Ishikawa (cell line): ENCODE measurements around the gene LYRM7.

Experiments
- CEBPB ChIP-seq: IDR thresholded peaks from 2 replicates; pipeline ENCODE4 v1.6.1; 2012
- CREB1 ChIP-seq: IDR thresholded peaks from 2 replicates; pipeline ENCODE4 v1.6.1; 2012; ENCODE audit warnings: low read depth
- EGR1 ChIP-seq: IDR thresholded peaks from 2 replicates; pipeline ENCODE4 v1.6.1; 2012
- EP300 ChIP-seq: IDR thresholded peaks from 2 replicates; pipeline ENCODE4 v1.6.1; 2012; ENCODE audit warnings: borderline replicate concordance
- FOXM1 ChIP-seq: IDR thresholded peaks from 2 replicates; pipeline ENCODE4 v1.6.1; 2012; ENCODE audit warnings: low read depth, borderline replicate concordance
- MAX ChIP-seq: IDR thresholded peaks from 2 replicates; pipeline ENCODE4 v1.6.1; 2012
- NFIC ChIP-seq: IDR thresholded peaks from 2 replicates; pipeline ENCODE4 v1.6.1; 2012
- RAD21 ChIP-seq: IDR thresholded peaks from 2 replicates; pipeline ENCODE4 v1.6.1; 2012; ENCODE audit warnings: low read depth
- REST ChIP-seq: IDR thresholded peaks from 2 replicates; pipeline ENCODE4 v1.6.1; 2012; ENCODE audit warnings: low read depth, mild to moderate bottlenecking
- TAF1 ChIP-seq: IDR thresholded peaks from 2 replicates; pipeline ENCODE4 v1.6.1; 2012; ENCODE audit warnings: low read depth, mild to moderate bottlenecking
- TCF12 ChIP-seq: IDR thresholded peaks from 2 replicates; pipeline ENCODE4 v1.6.1; 2012; ENCODE audit warnings: low read depth
- TEAD4 ChIP-seq: IDR thresholded peaks from 2 replicates; pipeline ENCODE4 v1.6.1; 2012
- USF1 ChIP-seq: IDR thresholded peaks from 2 replicates; pipeline ENCODE4 v1.6.1; 2012
- YY1 ChIP-seq: IDR thresholded peaks from 2 replicates; pipeline ENCODE4 v1.6.1; 2012; ENCODE audit warnings: low read depth
- ZBTB7A ChIP-seq: IDR thresholded peaks from 2 replicates; pipeline ENCODE4 v1.6.1; 2012; ENCODE audit warnings: low read depth

Gene LYRM7

GRCh38 chr5:131221008-131221703 lies 50.4 kb downstream of the LYRM7 start:
- TF ChIP-seq FOXM1 (no peak), CEBPB (no peak), YY1 (no peak), ZBTB7A (no peak)

- no peak for TF ChIP-seq FOXM1
- no peak for TF ChIP-seq NFIC
Observed at GRCh38 chr5:131221888-131222287, 51.1 kb downstream of the LYRM7 start.

GRCh38 chr5:131222731-131223130 lies 52.0 kb downstream of the LYRM7 start:
- TF ChIP-seq MAX = no peak

GRCh38 chr5:131223751-131224386 lies 53.1 kb downstream of the LYRM7 start:
- TF ChIP-seq MAX (no peak), EP300 (no peak), RAD21 (no peak), TAF1 (no peak), REST (no peak), ZBTB7A (no peak), USF1 (no peak), NFIC (no peak), YY1 (no peak), EGR1 (no peak), FOXM1 (no peak), TEAD4 (no peak), CREB1 (no peak), CEBPB (no peak), TCF12 (no peak)

- no peak for TF ChIP-seq FOXM1
- TF ChIP-seq CREB1 = no peak
- no peak for TF ChIP-seq EGR1
- TF ChIP-seq YY1 = no peak
- TF ChIP-seq RAD21 = no peak
- TF ChIP-seq TEAD4 = no peak
- TF ChIP-seq EP300 = no peak
- TF ChIP-seq ZBTB7A = no peak
- no peak for TF ChIP-seq TCF12
- no peak for TF ChIP-seq REST
- no peak for TF ChIP-seq NFIC
- TF ChIP-seq TAF1 = no peak
- no peak for TF ChIP-seq MAX
- TF ChIP-seq CEBPB = no peak
- TF ChIP-seq USF1 = no peak
Observed at GRCh38 chr5:131224387-131225201, 53.9 kb downstream of the LYRM7 start.
